GM10266 (cell line): ENCODE measurements around the gene CNBP.

ENCODE experiments used
- DNase-seq: peaks from one replicate; pipeline ENCODE4 v3.0.0; 2012; ENCODE audit errors: extremely low spot score
- TF ChIP-seq, protein P1 (sequence below): IDR thresholded peaks from 2 replicates; pipeline ENCODE4 v1.5.1; 2012; ENCODE audit warnings: mild to moderate bottlenecking, low read depth; ENCODE audit not compliant: control insufficient read depth, insufficient read depth; ENCODE audit errors: missing control alignments

CNBP gene

DNA sequence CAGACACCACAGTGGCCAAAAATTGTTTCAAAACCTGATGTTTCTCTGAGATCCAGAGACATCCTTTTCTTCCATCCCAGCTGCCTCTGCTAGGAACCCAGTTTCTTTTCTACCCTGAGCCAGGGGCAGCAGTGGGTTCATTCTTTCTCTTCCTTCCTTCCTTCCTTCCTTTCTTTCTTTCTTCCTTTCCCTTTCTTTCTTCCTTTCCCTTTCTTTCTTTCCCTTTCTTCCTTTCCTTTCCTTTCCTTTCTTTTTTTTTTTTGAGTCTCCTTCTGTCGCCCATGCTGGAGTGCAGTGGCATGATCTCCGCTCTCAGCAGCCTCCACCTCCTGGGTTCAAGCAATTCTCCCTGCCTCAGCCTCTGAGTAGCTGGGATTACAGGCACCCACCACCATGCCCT, 35.0 kb upstream of the CNBP start:
- TF ChIP-seq, protein P1, sequence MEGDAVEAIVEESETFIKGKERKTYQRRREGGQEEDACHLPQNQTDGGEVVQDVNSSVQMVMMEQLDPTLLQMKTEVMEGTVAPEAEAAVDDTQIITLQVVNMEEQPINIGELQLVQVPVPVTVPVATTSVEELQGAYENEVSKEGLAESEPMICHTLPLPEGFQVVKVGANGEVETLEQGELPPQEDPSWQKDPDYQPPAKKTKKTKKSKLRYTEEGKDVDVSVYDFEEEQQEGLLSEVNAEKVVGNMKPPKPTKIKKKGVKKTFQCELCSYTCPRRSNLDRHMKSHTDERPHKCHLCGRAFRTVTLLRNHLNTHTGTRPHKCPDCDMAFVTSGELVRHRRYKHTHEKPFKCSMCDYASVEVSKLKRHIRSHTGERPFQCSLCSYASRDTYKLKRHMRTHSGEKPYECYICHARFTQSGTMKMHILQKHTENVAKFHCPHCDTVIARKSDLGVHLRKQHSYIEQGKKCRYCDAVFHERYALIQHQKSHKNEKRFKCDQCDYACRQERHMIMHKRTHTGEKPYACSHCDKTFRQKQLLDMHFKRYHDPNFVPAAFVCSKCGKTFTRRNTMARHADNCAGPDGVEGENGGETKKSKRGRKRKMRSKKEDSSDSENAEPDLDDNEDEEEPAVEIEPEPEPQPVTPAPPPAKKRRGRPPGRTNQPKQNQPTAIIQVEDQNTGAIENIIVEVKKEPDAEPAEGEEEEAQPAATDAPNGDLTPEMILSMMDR, result no peak
- DNase-seq, result no peak

DNA sequence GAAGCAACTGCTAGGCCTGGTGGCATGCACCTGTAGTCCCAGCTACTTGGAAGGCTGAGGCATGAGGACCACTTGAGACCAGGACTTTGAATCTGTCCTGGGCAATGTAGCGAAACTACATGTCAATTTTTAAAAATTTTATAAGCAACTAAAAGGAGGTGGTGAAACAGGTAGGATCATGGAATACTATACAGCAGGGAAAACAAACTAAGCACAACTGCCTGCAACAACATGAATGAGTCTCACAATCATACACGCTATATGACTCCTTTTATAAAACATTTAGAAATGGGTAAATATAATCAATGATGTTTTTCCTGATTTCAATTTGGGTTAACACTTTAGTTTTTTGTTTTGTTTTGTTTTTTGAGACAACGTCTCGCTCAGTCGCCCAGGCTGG, 29.5 kb upstream of the CNBP start:
- TF ChIP-seq, protein P1, result no peak
- DNase-seq, result no peak

DNA sequence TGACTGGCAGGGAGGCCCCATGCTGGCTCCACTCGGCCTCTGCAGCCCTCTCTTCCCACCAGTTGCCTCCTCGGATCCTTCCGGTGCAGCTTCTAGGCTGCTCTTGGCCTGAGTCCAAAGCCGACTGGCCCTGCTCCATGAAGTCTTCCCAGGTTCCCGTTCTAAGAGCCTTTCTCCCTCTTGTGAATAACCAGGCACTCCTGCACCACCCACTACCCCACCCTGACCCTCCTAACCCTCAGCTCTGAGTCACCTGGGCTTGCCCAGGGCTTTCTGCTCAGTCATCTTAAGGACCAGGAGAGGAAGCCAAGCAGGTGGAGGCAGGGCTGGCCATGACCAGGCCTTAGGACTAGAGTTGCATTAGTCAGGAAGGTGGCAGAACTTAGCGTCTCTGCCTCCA, 28.1 kb upstream of the CNBP start:
- TF ChIP-seq, protein P1, result no peak
- DNase-seq, result no peak

DNA sequence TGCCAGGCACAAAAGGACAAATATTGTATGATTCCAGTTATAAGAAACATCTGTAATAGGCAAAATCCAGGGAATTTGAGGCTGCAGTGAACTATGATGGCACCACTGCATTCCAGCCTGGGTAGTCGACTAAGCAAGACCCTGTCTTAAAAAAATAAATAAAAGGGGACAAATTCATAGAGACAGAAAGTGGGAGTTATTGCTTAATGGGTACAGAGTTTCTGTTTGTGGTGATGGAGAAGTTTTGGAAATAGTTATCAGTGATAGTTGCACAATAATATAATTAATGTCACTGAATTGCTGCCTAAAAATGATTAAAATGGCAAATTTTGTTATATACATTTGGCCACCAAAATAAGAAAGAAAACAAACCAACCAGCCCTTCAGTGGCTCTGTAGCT, 27.6 kb upstream of the CNBP start:
- DNase-seq, result no peak

DNA sequence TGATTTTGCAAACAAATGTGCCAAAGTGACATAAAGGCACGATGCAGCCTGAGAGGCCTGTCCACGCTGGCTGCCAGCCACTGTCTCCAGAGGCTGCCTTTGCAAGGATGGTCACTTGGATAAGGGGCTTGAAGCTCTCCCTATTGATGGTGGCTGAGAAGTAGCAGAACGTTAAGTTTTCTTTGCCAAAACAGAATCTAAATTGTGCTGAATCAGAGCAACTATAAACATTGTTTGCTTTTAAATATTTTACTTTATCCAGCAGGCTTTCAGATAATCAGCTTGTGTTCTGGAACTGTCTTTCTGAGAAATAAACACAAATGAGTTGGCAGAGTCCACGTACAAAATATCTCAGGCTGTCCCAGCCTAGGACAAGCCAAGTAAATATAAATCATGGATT, 23.8 kb upstream of the CNBP start:
- TF ChIP-seq, protein P1, result no peak
- no peak for DNase-seq

More for the DNA sequence above, 27.6 kb upstream of the CNBP start:
- TF ChIP-seq, protein P1, result no peak

DNA sequence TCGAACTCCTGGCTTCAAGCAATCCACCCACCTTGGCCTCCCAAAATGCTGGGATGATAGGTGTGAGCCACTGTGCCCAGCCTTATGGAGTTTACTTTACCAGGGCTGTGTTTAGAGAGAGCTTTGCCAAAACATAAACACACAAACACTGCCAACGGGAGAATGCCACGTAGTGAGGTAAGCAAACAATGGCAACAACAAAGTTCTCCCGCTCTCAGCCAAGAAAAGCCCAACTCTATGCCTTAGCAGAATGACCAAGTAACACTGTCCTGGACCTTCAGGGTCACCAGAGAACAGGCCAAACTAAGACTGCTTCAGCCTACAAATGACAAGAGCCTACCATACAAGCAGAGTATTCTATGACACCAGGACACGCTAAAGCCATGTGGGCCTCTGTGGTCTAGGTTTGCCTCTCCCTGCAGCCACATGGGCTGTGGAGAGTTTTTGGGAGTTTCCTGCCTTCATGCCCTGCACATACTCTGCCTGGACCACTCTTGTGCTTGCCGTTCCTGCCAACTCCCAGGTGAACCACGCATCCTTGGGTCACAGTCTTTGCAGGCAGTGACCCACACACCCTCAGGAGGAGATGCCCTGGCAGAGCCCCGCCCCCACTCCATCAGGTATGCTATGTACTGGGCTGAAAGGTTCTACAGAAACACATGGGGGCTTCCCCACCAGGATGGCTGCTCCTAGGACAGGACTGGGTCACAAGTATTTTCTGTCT, 21.6 kb upstream of the CNBP start:
- no peak for DNase-seq
- TF ChIP-seq, protein P1, result no peak

DNA sequence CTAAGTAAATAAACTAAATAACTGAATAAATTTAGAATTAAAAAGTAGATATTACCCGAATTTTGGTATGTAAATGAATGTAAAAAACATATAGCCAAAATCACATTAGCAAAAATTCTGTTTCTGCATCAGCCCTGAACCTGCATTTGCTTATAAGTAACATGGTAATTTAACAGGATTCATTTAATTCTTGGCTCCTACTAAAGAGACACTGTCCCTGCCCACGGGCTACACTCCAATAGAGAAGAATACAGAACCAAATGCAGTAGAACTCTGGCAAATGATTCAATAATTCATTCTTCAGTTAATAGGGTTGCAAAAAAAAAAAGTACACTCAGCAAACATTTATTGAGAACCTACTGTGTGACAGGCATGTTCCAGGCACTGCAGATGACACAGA, 20.8 kb upstream of the CNBP start:
- no peak for DNase-seq

More for the DNA sequence above, 20.8 kb upstream of the CNBP start:
- TF ChIP-seq, protein P1, result no peak
